Endodermal cell (in vitro differentiated cells): ENCODE results near the gene ACAD9. TPM values are rescaled to one million over a fixed set of nuclear protein-coding genes. Genes with fewer than 3 reads are reported as not detected.

Experiments used
- DNase-seq: peaks from one replicate; pipeline ENCODE4 v3.0.0-alpha.2; 2017
- H3K27ac ChIP-seq: 2 replicates; pipeline ENCODE4 v1.5.1; 2013; ENCODE audit warnings: mild to moderate bottlenecking, low read depth, low read length, moderate library complexity
- H3K27me3 ChIP-seq: 2 replicates; pipeline ENCODE4 v1.6.1; 2013; ENCODE audit warnings: mild to moderate bottlenecking, low read length, moderate library complexity; ENCODE audit not compliant: insufficient read depth, control insufficient read depth, poor library complexity, severe bottlenecking
- H3K36me3 ChIP-seq: 2 replicates; pipeline ENCODE4 v1.7.0; 2013; ENCODE audit warnings: mild to moderate bottlenecking, low read length, moderate library complexity; ENCODE audit not compliant: control insufficient read depth, insufficient read depth
- H3K4me1 ChIP-seq: one replicate; pipeline ENCODE4 v1.7.0; 2013; ENCODE audit warnings: low read length; ENCODE audit not compliant: control insufficient read depth, insufficient read depth
- H3K4me3 ChIP-seq: 2 replicates; pipeline ENCODE4 v1.5.1; 2013; ENCODE audit warnings: mild to moderate bottlenecking, low read length, moderate library complexity
- H3K9ac ChIP-seq: 2 replicates; pipeline ENCODE4 v1.6.1; 2013; ENCODE audit warnings: mild to moderate bottlenecking, low read length, moderate library complexity; ENCODE audit not compliant: poor library complexity, severe bottlenecking; ENCODE audit errors: extremely low read depth
- H3K9me3 ChIP-seq: 2 replicates; pipeline ENCODE4 v1.6.1; 2013; ENCODE audit warnings: mild to moderate bottlenecking, low read length, moderate library complexity; ENCODE audit not compliant: control insufficient read depth
- H3K27ac Mint-ChIP-seq: 2 replicates; pipeline ENCODE4 v1.8.0; 2020; ENCODE audit warnings: mixed read lengths
- H3K27me3 Mint-ChIP-seq: 2 replicates; pipeline ENCODE4 v1.8.0; 2021; ENCODE audit warnings: mild to moderate bottlenecking, mixed read lengths; ENCODE audit not compliant: insufficient read depth
- H3K36me3 Mint-ChIP-seq: 2 replicates; pipeline ENCODE4 v1.8.0; 2020; ENCODE audit warnings: low read depth, mixed read lengths
- H3K4me1 Mint-ChIP-seq: 2 replicates; pipeline ENCODE4 v1.8.0; 2020; ENCODE audit warnings: mixed read lengths
- H3K4me3 Mint-ChIP-seq: 2 replicates; pipeline ENCODE4 v1.8.0; 2020; ENCODE audit warnings: mild to moderate bottlenecking, moderate library complexity, mixed read lengths
- H3K9me3 Mint-ChIP-seq: 2 replicates; pipeline ENCODE4 v1.8.0; 2020; ENCODE audit warnings: mild to moderate bottlenecking, mixed read lengths
- CTCF ChIP-seq: fragments of 200-600 bp; sonication (generic); conservative IDR thresholded peaks from 2 replicates; pipeline ENCODE4 v1.5.0; 2021; ENCODE audit warnings: antibody characterized with exemption, mild to moderate bottlenecking
- WGBS, 2 experiments: methylation state at CpG; one replicate each; pipeline versions ENCODE4 v1.1.5 to v1.1.7; 2013; ENCODE audit warnings: missing lambda C conversion rate in 2 of 2, mixed read lengths in 1 of 2; ENCODE audit not compliant: insufficient coverage in 1 of 2, insufficient read length in 1 of 2; 5-methylcytosine and 5-hydroxymethylcytosine counted together
- total RNA-seq, 2 donors: library from RNA; stranded (reverse); fragmentation: NEBNext Ultra II Directional in 1 of 2; extraction: Animal tissue kit (Norgen Biotek cat#: 25700) in 1 of 2; gene quantifications; 2 replicates in 1 of 2; 3 replicates in 1 of 2; pipeline ENCODE4 v1.2.1, GENCODE V29; 2021

Gene ACAD9
- total RNA-seq, 2 donors from 2014 or later, result 48.0 to 52.1 TPM

GRCh38 chr3:128847666-128848370, 31.6 kb upstream of the ACAD9 start:
- no peak overlapping the region for H3K27ac Mint-ChIP-seq
- Histone ChIP-seq H3K27me3 (no peaks in the 10 kb centered on the region), H3K27ac (no peak overlapping the region), H3K4me3 (no peak overlapping the region), H3K4me1 (peaks cover 8% of the 10 kb centered on the region), H3K9me3 (no peaks in the 10 kb centered on the region), H3K9ac (no peak overlapping the region), H3K36me3 (peaks cover 3% of the 10 kb centered on the region)
- no peaks in the 10 kb centered on the region for H3K36me3 Mint-ChIP-seq
- no peak for TF ChIP-seq CTCF
- H3K4me3 Mint-ChIP-seq, result no peak overlapping the region
- WGBS, 2 experiments, result 94 to 98% methylated on average over 5 to 15 of the region's 15 CpGs
- peaks cover 2% of the 10 kb centered on the region for H3K27me3 Mint-ChIP-seq
- DNase-seq, result no peak
- peaks cover 21% of the 10 kb centered on the region for H3K4me1 Mint-ChIP-seq
- peaks cover 6% of the 10 kb centered on the region for H3K9me3 Mint-ChIP-seq

- H3K9ac ChIP-seq, result no peak overlapping the region
- H3K36me3 ChIP-seq, result peaks cover 6% of the 10 kb centered on the region
- H3K9me3 ChIP-seq, result peaks cover 8% of the 10 kb centered on the region
- Mint-ChIP-seq H3K4me3 (no peak overlapping the region), H3K4me1 (peaks cover 21% of the 10 kb centered on the region), H3K27ac (no peak overlapping the region), H3K36me3 (peaks cover 2% of the 10 kb centered on the region), H3K27me3 (no peaks in the 10 kb centered on the region), H3K9me3 (peaks cover 12% of the 10 kb centered on the region)
- H3K27me3 ChIP-seq, result no peaks in the 10 kb centered on the region
- DNase-seq, result no peak
- WGBS, 2 experiments, result 95 to 99% methylated on average over 12 to 13 of the region's 13 CpGs
- H3K4me3 ChIP-seq, result no peak overlapping the region
- no peak for TF ChIP-seq CTCF
- H3K27ac ChIP-seq, result no peak overlapping the region
- peaks cover 8% of the 10 kb centered on the region for H3K4me1 ChIP-seq
Observed at GRCh38 chr3:128848936-128849335, 30.5 kb upstream of the ACAD9 start.

- Mint-ChIP-seq H3K27ac (peak overlapping the region; percentile 13), H3K36me3 (peaks cover 11% of the 10 kb centered on the region), H3K27me3 (no peaks in the 10 kb centered on the region)
Observed at GRCh38 chr3:128849911-128850455, 29.4 kb upstream of the ACAD9 start.

More at GRCh38 chr3:128849911-128850455, 29.4 kb upstream of the ACAD9 start:
- H3K4me3 ChIP-seq, result no peak overlapping the region
- peaks cover 7% of the 10 kb centered on the region for H3K4me1 ChIP-seq
- Mint-ChIP-seq H3K4me1 (peaks cover 19% of the 10 kb centered on the region), H3K4me3 (no peak overlapping the region), H3K9me3 (peaks cover 21% of the 10 kb centered on the region)
- peaks cover 14% of the 10 kb centered on the region for H3K36me3 ChIP-seq
- 88 to 90% methylated on average over 8 to 11 of the region's 11 CpGs for WGBS, 2 experiments
- H3K27me3 ChIP-seq, result no peaks in the 10 kb centered on the region
- peak; percentile 72 for DNase-seq
- peak; percentile 67 for TF ChIP-seq CTCF
- no peak overlapping the region for H3K9ac ChIP-seq
- H3K27ac ChIP-seq, result no peak overlapping the region
- peaks cover 17% of the 10 kb centered on the region for H3K9me3 ChIP-seq
